Measurements from ENCODE around the gene ATP11A.

Gene ATP11A

GRCh38 chr13:112738606-112739005 is 48.8 kb downstream of the ATP11A start:
- Mint-ChIP-seq H3K27me3 (no peaks in the 10 kb centered on the region), H3K4me3 (no peak overlapping the region), H3K4me1 (no peaks in the 10 kb centered on the region), H3K27ac (no peak overlapping the region), H3K36me3 (no peaks in the 10 kb centered on the region), H3K9me3 (no peaks in the 10 kb centered on the region)
- CTCF ChIA-PET, result no interaction called here
- DNase-seq, result no peak

- no peak overlapping the region for H3K27ac Mint-ChIP-seq
- CTCF ChIA-PET, result interaction anchor here (1.1 kb wide), 1 partner anchor 10 kb away, joined by 3 read pairs; no protein-coding TSS in a partner anchor
- no peaks in the 10 kb centered on the region for H3K4me1 Mint-ChIP-seq
- H3K27me3 Mint-ChIP-seq, result no peaks in the 10 kb centered on the region
- no peak overlapping the region for H3K4me3 Mint-ChIP-seq
- no peaks in the 10 kb centered on the region for H3K9me3 Mint-ChIP-seq
- DNase-seq, result no peak
- no peaks in the 10 kb centered on the region for H3K36me3 Mint-ChIP-seq
These were observed 50.8 kb downstream of the ATP11A start for GRCh38 chr13:112740502-112741131.

- CTCF ChIA-PET, result no interaction called here
- no peaks in the 10 kb centered on the region for H3K4me1 Mint-ChIP-seq
These were observed 51.4 kb downstream of the ATP11A start for GRCh38 chr13:112741185-112741755.

GRCh38 chr13:112741835-112742570 is 52.2 kb downstream of the ATP11A start:
- no peak for DNase-seq
- CTCF ChIA-PET, result no interaction called here
- Mint-ChIP-seq H3K27me3 (no peaks in the 10 kb centered on the region), H3K9me3 (no peaks in the 10 kb centered on the region), H3K4me3 (no peak overlapping the region), H3K27ac (no peak overlapping the region), H3K36me3 (no peaks in the 10 kb centered on the region), H3K4me1 (no peaks in the 10 kb centered on the region)

More at GRCh38 chr13:112741185-112741755, 51.4 kb downstream of the ATP11A start:
- no peaks in the 10 kb centered on the region for H3K9me3 Mint-ChIP-seq
- H3K27ac Mint-ChIP-seq, result no peak overlapping the region
- no peaks in the 10 kb centered on the region for H3K27me3 Mint-ChIP-seq
- no peak overlapping the region for H3K4me3 Mint-ChIP-seq
- DNase-seq, result no peak
- H3K36me3 Mint-ChIP-seq, result no peaks in the 10 kb centered on the region

GRCh38 chr13:112742583-112742982 is 52.7 kb downstream of the ATP11A start:
- no peaks in the 10 kb centered on the region for H3K36me3 Mint-ChIP-seq
- no peak overlapping the region for H3K27ac Mint-ChIP-seq
- no peaks in the 10 kb centered on the region for H3K27me3 Mint-ChIP-seq
- CTCF ChIA-PET, result no interaction called here
- H3K4me3 Mint-ChIP-seq, result no peak overlapping the region
- DNase-seq, result no peak
- H3K9me3 Mint-ChIP-seq, result no peaks in the 10 kb centered on the region
- no peaks in the 10 kb centered on the region for H3K4me1 Mint-ChIP-seq

GRCh38 chr13:112743451-112744167 is 53.8 kb downstream of the ATP11A start:
- H3K9me3 Mint-ChIP-seq, result no peaks in the 10 kb centered on the region
- H3K36me3 Mint-ChIP-seq, result no peaks in the 10 kb centered on the region
- H3K4me1 Mint-ChIP-seq, result no peaks in the 10 kb centered on the region
- CTCF ChIA-PET, result interaction anchor here (0.9 kb wide), 1 partner anchor 19 kb away, joined by 3 read pairs; no protein-coding TSS in a partner anchor
- no peak overlapping the region for H3K4me3 Mint-ChIP-seq
- H3K27me3 Mint-ChIP-seq, result no peaks in the 10 kb centered on the region
- no peak for DNase-seq
- no peak overlapping the region for H3K27ac Mint-ChIP-seq

- Mint-ChIP-seq H3K27ac (no peak overlapping the region), H3K36me3 (no peaks in the 10 kb centered on the region), H3K4me1 (no peaks in the 10 kb centered on the region), H3K9me3 (no peaks in the 10 kb centered on the region), H3K27me3 (no peaks in the 10 kb centered on the region), H3K4me3 (no peak overlapping the region)
- CTCF ChIA-PET, result interaction anchor here (0.9 kb wide), 1 partner anchor 18 kb away, joined by 3 read pairs; no protein-coding TSS in a partner anchor
- DNase-seq, result no peak
These were observed 54.6 kb downstream of the ATP11A start for GRCh38 chr13:112744168-112745021.

GRCh38 chr13:112746044-112746443 is 56.2 kb downstream of the ATP11A start:
- Mint-ChIP-seq H3K27ac (no peak overlapping the region), H3K27me3 (no peaks in the 10 kb centered on the region), H3K4me1 (no peaks in the 10 kb centered on the region), H3K4me3 (no peak overlapping the region), H3K36me3 (no peaks in the 10 kb centered on the region), H3K9me3 (no peaks in the 10 kb centered on the region)
- CTCF ChIA-PET, result no interaction called here
- DNase-seq, result no peak

GRCh38 chr13:112747256-112747655 is 57.4 kb downstream of the ATP11A start:
- Mint-ChIP-seq H3K36me3 (no peaks in the 10 kb centered on the region), H3K9me3 (no peaks in the 10 kb centered on the region), H3K4me1 (no peaks in the 10 kb centered on the region), H3K27me3 (no peaks in the 10 kb centered on the region), H3K27ac (no peak overlapping the region), H3K4me3 (no peak overlapping the region)
- CTCF ChIA-PET, result no interaction called here
- DNase-seq, result no peak

GRCh38 chr13:112748947-112749735 is 59.3 kb downstream of the ATP11A start:
- no peaks in the 10 kb centered on the region for H3K27me3 Mint-ChIP-seq
- H3K36me3 Mint-ChIP-seq, result no peaks in the 10 kb centered on the region
- DNase-seq, result no peak

GRCh38 chr13:112750570-112750969 is 60.7 kb downstream of the ATP11A start:
- no peaks in the 10 kb centered on the region for H3K36me3 Mint-ChIP-seq
- H3K27ac Mint-ChIP-seq, result no peak overlapping the region
- peaks cover 11% of the 10 kb centered on the region for H3K4me1 Mint-ChIP-seq
- CTCF ChIA-PET, result interaction anchor here (0.7 kb wide), 1 partner anchor 11 kb away, joined by 3 read pairs; no protein-coding TSS in a partner anchor
- no peak for DNase-seq
- H3K9me3 Mint-ChIP-seq, result no peaks in the 10 kb centered on the region
- H3K4me3 Mint-ChIP-seq, result no peak overlapping the region
- H3K27me3 Mint-ChIP-seq, result no peaks in the 10 kb centered on the region

More at GRCh38 chr13:112748947-112749735, 59.3 kb downstream of the ATP11A start:
- H3K9me3 Mint-ChIP-seq, result no peaks in the 10 kb centered on the region
- H3K4me3 Mint-ChIP-seq, result no peak overlapping the region
- CTCF ChIA-PET, result no interaction called here
- H3K4me1 Mint-ChIP-seq, result peaks cover 11% of the 10 kb centered on the region
- no peak overlapping the region for H3K27ac Mint-ChIP-seq

GRCh38 chr13:112751617-112752016 is 61.8 kb downstream of the ATP11A start:
- H3K27ac Mint-ChIP-seq, result no peak overlapping the region
- H3K36me3 Mint-ChIP-seq, result no peaks in the 10 kb centered on the region
- no peaks in the 10 kb centered on the region for H3K9me3 Mint-ChIP-seq
- H3K4me1 Mint-ChIP-seq, result peaks cover 11% of the 10 kb centered on the region
- CTCF ChIA-PET, result no interaction called here
- no peaks in the 10 kb centered on the region for H3K27me3 Mint-ChIP-seq
- DNase-seq, result no peak
- H3K4me3 Mint-ChIP-seq, result no peak overlapping the region

GRCh38 chr13:112752211-112752610 is 62.4 kb downstream of the ATP11A start:
- Mint-ChIP-seq H3K4me3 (no peak overlapping the region), H3K36me3 (no peaks in the 10 kb centered on the region), H3K27ac (no peak overlapping the region), H3K4me1 (peaks cover 11% of the 10 kb centered on the region), H3K27me3 (no peaks in the 10 kb centered on the region), H3K9me3 (no peaks in the 10 kb centered on the region)
- CTCF ChIA-PET, result no interaction called here
- DNase-seq, result no peak
